Measurements from ENCODE around the gene KLF11. TPM values are rescaled to one million over a fixed set of nuclear protein-coding genes. Genes with fewer than 3 reads are reported as not detected.

Gene KLF11
- polyA plus RNA-seq, 3 donors from 2014 or later, result 10.5 to 18.8 (median 11.7) TPM

Other genes with a start within 250 kb of the KLF11 start
- gene TAF1B, start 200.1 kb upstream of the KLF11 start, polyA plus RNA-seq, result 10 to 100 TPM in 2 of 3 donors, 1 to 10 TPM in 1; 8.7 to 21.8 (median 10.2) TPM
- 1 to 10 TPM in 1 of 3 donors, under 1 TPM in 2; 0.52 to 1.9 (median 0.73) TPM for gene GRHL1, start 91.9 kb upstream of the KLF11 start, polyA plus RNA-seq
- gene CYS1, start 36.9 kb downstream of the KLF11 start, polyA plus RNA-seq, result not detected
- 10 to 100 TPM in 1 of 3 donors, 1 to 10 TPM in 2; 4.9 to 11.3 (median 9.8) TPM for gene RRM2, start 79.2 kb downstream of the KLF11 start, polyA plus RNA-seq